ENCODE results near the gene INPP5F.

The INPP5F gene

GRCh38 chr10:119725828-119726675 lies at the start of gene INPP5F:
TSS of gene INPP5F (plus strand) at chr10:119726050. CDS start at chr10:119726263, 213 bp downstream.
- DNase-seq (ENCODE audit: low read depth): peak; percentile 99

- no peak for DNase-seq (ENCODE audit: low read depth)
Measured at GRCh38 chr10:119677126-119677525, 48.7 kb upstream of the INPP5F start.

- DNase-seq (ENCODE audit: low read depth): no peak
Measured at GRCh38 chr10:119677904-119678755, 47.7 kb upstream of the INPP5F start.

GRCh38 chr10:119679480-119679829 lies 46.4 kb upstream of the INPP5F start:
- DNase-seq (ENCODE audit: low read depth): no peak

- DNase-seq (ENCODE audit: low read depth): no peak
Measured at GRCh38 chr10:119680050-119680449, 45.8 kb upstream of the INPP5F start.

GRCh38 chr10:119680650-119681081 lies 45.2 kb upstream of the INPP5F start:
- DNase-seq (ENCODE audit: low read depth): no peak

- DNase-seq (ENCODE audit: low read depth): peak; percentile 82
Measured at GRCh38 chr10:119686465-119687191, 39.2 kb upstream of the INPP5F start.

GRCh38 chr10:119687192-119688032 lies 38.4 kb upstream of the INPP5F start:
- no peak for DNase-seq (ENCODE audit: low read depth)

- no peak for DNase-seq (ENCODE audit: low read depth)
Measured at GRCh38 chr10:119688033-119688508, 37.8 kb upstream of the INPP5F start.

GRCh38 chr10:119689016-119689580 lies 36.8 kb upstream of the INPP5F start:
- DNase-seq (ENCODE audit: low read depth): no peak

- no peak for DNase-seq (ENCODE audit: low read depth)
Measured at GRCh38 chr10:119691726-119692125, 34.1 kb upstream of the INPP5F start.

- DNase-seq (ENCODE audit: low read depth): no peak
Measured at GRCh38 chr10:119693262-119693957, 32.4 kb upstream of the INPP5F start.

- DNase-seq (ENCODE audit: low read depth): no peak
Measured at GRCh38 chr10:119694608-119695007, 31.2 kb upstream of the INPP5F start.

GRCh38 chr10:119700321-119700954 lies 25.4 kb upstream of the INPP5F start:
- DNase-seq (ENCODE audit: low read depth): no peak

- DNase-seq (ENCODE audit: low read depth): no peak
Measured at GRCh38 chr10:119701861-119702260, 24.0 kb upstream of the INPP5F start.

GRCh38 chr10:119702583-119702982 lies 23.3 kb upstream of the INPP5F start:
- no peak for DNase-seq (ENCODE audit: low read depth)

GRCh38 chr10:119703903-119704508 lies 21.8 kb upstream of the INPP5F start:
- no peak for DNase-seq (ENCODE audit: low read depth)

- no peak for DNase-seq (ENCODE audit: low read depth)
Measured at GRCh38 chr10:119705434-119705831, 20.4 kb upstream of the INPP5F start.

GRCh38 chr10:119706521-119707278 lies 19.1 kb upstream of the INPP5F start:
- no peak for DNase-seq (ENCODE audit: low read depth)
